ENCODE measurements around the gene TNF.

- TF ChIP-seq POLR2A (IDR thresholded peaks at IDR 0.05): no peak
- TF ChIP-seq, protein P1, sequence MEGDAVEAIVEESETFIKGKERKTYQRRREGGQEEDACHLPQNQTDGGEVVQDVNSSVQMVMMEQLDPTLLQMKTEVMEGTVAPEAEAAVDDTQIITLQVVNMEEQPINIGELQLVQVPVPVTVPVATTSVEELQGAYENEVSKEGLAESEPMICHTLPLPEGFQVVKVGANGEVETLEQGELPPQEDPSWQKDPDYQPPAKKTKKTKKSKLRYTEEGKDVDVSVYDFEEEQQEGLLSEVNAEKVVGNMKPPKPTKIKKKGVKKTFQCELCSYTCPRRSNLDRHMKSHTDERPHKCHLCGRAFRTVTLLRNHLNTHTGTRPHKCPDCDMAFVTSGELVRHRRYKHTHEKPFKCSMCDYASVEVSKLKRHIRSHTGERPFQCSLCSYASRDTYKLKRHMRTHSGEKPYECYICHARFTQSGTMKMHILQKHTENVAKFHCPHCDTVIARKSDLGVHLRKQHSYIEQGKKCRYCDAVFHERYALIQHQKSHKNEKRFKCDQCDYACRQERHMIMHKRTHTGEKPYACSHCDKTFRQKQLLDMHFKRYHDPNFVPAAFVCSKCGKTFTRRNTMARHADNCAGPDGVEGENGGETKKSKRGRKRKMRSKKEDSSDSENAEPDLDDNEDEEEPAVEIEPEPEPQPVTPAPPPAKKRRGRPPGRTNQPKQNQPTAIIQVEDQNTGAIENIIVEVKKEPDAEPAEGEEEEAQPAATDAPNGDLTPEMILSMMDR (IDR thresholded peaks at IDR 0.05 in 8 of 11, conservative IDR thresholded peaks at IDR 0.05 in 3 of 11): no peak
- no peak for TF ChIP-seq POLR2AphosphoS5 (IDR thresholded peaks at IDR 0.05)
Observed at GRCh38 chr6:31579546-31580437, 4.4 kb downstream of the TNF start.
